ENCODE measurements around the gene ST6GALNAC5.
"Not testable (repeated sequence)": the region's sequence is repeated elsewhere in the genome, so short reads cannot be mapped to it uniquely, and the experiment has no call there.

The ST6GALNAC5 gene

DNA sequence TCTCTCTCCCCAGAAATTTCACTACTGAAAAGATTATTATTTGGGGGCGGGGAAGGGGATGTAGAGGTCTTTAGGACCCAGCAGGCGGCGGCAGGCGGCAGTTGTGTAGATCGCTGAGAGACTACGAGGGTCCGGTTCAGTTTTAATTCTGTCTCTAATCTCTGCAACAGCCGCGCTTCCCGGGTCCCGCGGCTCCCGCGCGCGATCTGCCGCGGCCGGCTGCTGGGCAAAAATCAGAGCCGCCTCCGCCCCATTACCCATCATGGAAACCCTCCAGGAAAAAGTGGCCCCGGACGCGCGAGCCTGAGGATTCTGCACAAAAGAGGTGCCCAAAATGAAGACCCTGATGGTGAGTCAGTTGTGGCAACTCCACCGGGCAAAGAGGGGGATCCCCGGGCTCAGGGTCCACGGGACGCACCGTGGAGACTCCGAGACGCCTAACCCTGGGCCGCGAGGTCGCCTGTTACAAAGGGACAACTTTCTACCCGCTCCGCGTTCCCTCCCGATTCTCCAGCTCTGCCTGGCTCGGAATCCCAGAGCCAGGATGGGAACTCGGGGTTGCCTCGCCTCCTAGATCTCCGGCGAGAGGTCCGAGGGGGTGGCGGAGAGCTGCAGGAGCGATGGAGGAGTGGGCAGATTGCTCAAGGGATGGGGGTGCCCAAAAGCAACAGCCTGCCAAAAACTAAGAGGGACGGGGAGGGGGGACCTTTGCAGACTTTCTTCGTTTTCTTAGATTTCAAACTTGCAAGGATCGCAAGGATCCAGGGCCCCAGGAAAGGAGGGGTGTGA is at the start of gene ST6GALNAC5:
TSS of gene ST6GALNAC5 (plus strand) at position 139 of the 789 bp plus-strand sequence.
- DNase-seq, result peak; percentile 53

GRCh38 chr1:76820028-76820427 is 47.3 kb upstream of the ST6GALNAC5 start:
- DNase-seq, result no peak

DNA sequence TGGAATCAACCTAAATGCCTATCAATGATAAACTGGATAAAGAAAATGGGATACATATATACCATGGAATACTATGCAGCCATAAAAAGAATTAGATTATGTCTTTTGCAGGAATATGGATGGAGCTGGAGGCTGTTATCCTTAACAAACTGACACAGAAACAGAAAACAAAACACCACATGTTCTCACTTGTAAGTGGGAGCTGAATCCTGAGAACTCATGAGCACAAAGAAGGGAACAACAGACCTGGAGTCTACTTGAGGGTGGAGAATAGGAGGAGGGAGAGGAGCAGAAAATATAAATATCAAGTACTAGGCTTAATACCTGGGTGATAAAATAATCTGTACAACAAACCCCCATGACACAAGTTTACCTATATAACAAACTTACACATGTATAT is 44.3 kb upstream of the ST6GALNAC5 start:
- DNase-seq, result not testable (repeated sequence)

DNA sequence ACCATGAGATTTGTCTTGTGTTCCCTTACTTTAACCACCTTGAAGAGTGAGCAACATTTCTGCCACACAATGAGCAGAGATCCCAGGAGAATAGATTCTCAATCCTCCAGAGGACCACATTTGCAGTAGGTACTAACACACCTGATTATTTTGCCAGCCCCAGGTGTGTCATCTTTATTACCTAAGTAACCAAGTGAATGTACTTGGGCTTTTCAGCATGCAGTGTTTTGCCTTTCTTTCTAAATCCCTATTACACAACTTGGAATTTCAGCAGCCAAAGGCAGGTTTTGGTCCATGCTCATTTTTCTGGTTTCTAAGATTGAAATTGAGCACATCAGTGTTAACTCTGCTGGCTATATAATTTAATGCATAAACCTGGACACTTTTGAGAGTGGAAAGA is 43.2 kb upstream of the ST6GALNAC5 start:
- no peak for DNase-seq

GRCh38 chr1:76826072-76826845 is 41.0 kb upstream of the ST6GALNAC5 start:
- no peak for DNase-seq

DNA sequence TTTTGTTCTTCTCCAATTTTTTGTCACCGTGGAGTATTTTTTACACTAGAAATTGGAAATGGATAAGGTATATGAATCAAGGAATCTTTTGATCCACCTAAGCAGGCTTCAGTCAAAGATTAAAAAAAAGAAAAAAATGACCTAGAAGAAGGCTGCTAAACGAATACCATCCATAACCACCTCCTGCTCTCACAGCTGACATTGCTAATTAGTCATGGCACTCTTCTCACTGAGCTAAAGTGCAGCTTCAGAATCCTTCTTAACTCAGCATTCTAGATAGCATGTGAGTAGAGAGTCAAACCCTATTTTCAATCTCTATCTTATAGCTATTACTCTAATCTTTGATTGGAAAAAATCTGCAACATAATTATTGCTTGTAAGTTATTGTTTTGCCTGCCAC is 40.2 kb upstream of the ST6GALNAC5 start:
- DNase-seq, result no peak

GRCh38 chr1:76830373-76830772 is 36.9 kb upstream of the ST6GALNAC5 start:
- DNase-seq, result no peak

DNA sequence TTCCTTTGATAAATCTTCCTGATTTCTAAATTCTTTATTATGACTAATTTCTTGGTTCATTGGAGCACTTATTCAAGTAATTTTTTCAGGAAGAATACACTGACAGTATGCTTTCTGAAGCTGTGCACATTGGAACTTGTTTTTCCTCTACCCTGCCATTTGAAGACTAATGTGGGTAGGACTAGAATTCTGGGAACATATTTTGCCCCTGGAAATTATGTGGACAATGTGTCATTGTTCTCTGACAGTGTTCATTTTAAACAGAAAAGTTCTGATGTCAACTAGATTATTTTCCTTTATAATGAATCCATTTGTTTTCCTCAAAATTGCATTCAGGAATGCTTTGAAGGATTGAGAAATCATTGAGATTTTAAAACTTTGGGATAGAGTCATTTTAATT is 34.8 kb upstream of the ST6GALNAC5 start:
- no peak for DNase-seq

DNA sequence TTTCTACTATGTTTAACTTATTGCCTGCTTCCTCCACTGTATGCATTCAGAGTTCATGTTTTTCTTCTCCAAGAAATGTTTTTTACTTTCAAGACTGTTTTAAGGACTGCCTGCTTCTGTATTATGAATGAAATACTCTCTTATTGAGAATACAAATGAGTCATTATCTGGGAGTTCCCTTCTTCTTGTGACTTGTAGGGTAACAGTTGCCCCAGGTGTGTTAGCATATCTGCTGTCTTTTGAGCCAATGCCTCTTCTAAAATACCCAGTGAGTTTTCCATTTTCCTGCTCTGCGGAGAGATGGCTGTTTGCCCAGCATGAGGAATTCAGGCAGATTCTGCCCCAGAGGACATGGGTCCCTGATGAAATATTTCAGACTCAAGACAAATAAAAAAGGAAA is 34.1 kb upstream of the ST6GALNAC5 start:
- DNase-seq, result no peak

DNA sequence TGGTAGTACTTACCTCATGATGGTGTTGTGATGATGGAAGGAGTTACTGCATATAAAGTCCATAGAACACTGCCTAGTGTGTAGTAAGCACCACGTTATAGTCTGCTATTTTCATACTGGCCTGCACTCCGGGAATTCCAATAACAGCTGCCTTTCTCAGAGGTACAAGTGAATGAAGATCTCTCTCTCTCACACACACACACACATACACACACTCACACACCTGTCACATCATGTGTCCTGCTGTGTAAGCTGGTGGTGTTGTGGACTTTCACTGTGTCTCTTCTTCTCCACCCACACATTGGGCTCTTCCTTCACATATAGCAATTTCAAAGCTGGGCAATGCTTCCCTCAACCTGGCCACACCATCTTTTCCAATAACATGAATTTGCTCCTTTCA is 33.4 kb upstream of the ST6GALNAC5 start:
- no peak for DNase-seq

- DNase-seq, result no peak
Observed at GRCh38 chr1:76835203-76835602, 32.1 kb upstream of the ST6GALNAC5 start.

- DNase-seq, result no peak
Observed at GRCh38 chr1:76840278-76840677, 27.0 kb upstream of the ST6GALNAC5 start.

GRCh38 chr1:76841460-76841859 is 25.8 kb upstream of the ST6GALNAC5 start:
- no peak for DNase-seq

GRCh38 chr1:76843821-76844464 is 23.3 kb upstream of the ST6GALNAC5 start:
- no peak for DNase-seq

DNA sequence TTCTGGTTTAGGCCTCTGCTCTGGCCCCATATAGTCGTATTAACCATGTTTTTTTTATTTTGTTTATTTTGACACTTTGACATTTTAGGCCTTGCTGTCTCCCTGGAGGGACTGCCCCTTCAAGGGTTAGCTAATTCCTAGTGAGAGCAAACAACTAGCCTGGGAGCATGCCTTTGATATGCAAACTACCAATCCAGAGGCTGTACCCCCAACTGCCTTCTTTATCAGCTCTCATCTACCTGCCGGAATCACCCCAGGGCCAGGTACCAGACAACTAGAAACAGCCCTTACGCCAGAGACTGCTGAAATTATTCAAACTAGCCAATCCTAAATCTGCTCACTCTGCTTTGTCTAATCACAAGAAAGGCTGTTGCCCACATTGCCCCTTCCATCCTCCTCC is 13.0 kb upstream of the ST6GALNAC5 start:
- DNase-seq, result no peak

- no peak for DNase-seq
Observed at GRCh38 chr1:76856104-76856503, 11.2 kb upstream of the ST6GALNAC5 start.

GRCh38 chr1:76857138-76857537 is 10.1 kb upstream of the ST6GALNAC5 start:
- no peak for DNase-seq

- no peak for DNase-seq
Observed at GRCh38 chr1:76857973-76858372, 9.3 kb upstream of the ST6GALNAC5 start.

GRCh38 chr1:76861149-76861548 is 6.1 kb upstream of the ST6GALNAC5 start:
- no peak for DNase-seq

- DNase-seq, result no peak
Observed at GRCh38 chr1:76862447-76862846, 4.8 kb upstream of the ST6GALNAC5 start.

DNA sequence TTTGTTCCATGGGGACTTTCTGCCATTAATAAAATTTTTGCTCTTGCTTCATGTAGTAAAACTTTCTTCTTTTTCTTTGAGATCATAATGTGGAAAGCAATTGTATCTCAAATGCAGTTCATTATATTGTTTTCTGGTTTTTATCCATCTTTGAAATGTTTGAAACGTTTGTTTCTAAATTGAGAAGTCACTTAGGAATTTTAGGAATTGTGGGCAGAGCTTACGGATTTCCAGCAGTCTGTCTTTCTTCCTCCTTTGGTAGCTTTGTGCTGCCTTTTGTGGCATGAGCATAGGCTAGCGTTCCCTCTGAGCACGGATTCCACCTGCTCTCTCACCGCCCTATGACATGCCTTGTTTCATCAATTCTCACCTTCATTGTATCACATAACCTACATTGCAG is 2.9 kb upstream of the ST6GALNAC5 start:
- no peak for DNase-seq

DNA sequence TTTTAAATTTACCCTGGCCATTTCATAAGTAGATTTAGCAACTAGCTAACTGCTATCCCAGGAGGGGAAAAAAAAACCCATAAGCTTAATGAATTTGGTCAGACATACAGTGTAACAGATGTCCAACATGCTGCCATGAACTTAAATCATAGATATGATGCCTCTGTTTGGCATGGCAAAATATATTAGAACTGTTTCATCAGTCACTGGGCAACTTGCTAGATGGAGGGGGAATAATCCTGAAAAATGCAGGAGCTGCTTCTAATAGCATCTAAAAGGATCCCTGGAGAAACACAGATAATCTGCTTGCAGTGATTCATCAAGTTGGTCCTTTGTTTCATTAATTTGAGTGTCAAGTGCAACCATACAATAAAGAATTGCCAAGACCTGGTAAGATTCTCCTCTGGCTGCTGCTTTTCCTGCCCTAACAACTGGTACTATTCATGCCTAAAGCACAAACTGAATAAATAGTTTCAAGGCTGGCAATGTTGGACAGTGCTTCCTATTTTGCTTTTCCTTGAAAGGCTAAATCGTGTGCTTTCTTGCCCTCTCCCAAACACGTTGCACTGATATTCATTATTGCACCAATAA is 1.5 kb upstream of the ST6GALNAC5 start:
- DNase-seq, result no peak

GRCh38 chr1:76866566-76866965 is 714 bp upstream of the ST6GALNAC5 start:
- no peak for DNase-seq

Measured in activated CD8-positive, alpha-beta memory T cell treated with anti-CD3 and anti-CD28 coated beads, Interleukin-2, amount 50 U/mL, for 48 hours (primary cell).